ENCODE data around the gene GAL3ST3. TPM values are rescaled to one million over a fixed set of nuclear protein-coding genes. Genes with fewer than 3 reads are reported as not detected.

GAL3ST3 gene
- total and polyA plus RNA-seq, 7 donors: 0.04 TPM; not detected in 6

DNA sequence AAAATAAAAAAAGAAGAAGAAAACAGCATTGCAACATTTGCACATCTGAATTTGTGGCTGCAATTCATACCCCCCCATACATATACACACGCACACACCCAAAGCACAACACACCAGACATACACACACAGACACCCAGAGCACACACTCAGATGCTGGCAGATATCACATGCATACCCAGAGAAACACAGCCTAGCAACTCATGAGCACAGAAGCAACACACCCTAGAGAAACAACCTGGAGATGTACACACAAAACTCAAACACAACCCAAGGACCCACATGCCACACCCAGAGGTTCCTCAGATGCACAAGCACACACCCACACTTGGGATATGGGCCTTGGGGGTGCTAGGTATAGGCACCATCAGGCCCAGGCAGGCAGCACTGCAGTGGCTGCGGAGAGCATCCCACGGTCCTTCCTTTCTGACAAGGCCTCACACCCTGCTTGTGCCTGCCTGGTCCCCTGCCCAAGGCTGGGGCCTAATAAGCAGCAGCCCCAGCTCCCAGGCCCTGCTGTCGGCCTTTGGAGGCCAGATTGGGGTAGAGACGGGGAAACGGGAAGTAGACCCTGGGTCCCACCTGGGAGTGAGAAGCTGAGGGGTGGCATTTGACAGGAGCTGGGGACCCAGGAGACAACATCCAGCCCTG is 34.0 kb downstream of the GAL3ST3 start:
- WGBS, 2 donors: 91 to 93% methylated on average over 6 of the region's 6 CpGs

DNA sequence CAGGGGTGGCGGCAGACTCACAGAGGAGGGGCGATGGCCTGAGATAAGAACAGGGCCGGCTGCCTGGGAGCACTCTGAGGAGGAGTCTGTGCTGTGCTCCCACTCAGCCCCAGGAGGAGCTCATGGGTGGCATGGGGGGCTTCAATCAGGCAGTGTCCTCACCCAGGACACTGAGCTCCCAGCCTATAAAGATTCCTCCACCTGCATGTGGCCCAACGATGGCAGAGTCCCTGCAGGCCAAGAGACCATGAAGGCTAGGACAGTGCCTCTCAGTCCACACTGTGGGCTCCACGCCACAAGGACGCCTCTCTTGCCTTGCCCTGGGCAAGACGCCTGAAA is 35.2 kb downstream of the GAL3ST3 start:
- peaks cover 0 to 11% (median 8%) of the 10 kb centered on the region in 4 donors for H3K4me1 ChIP-seq
- no peaks in the 10 kb centered on the region for H3K9me3 ChIP-seq
- 59 to 80% methylated on average over 7 of the region's 7 CpGs for WGBS, 2 donors
- TF ChIP-seq EP300 (IDR thresholded peaks at IDR 0.05) (no peak), POLR2A (IDR thresholded peaks at IDR 0.05) (no peak), POLR2AphosphoS5 (IDR thresholded peaks at IDR 0.05) (no peak)
- TF ChIP-seq, protein P1, sequence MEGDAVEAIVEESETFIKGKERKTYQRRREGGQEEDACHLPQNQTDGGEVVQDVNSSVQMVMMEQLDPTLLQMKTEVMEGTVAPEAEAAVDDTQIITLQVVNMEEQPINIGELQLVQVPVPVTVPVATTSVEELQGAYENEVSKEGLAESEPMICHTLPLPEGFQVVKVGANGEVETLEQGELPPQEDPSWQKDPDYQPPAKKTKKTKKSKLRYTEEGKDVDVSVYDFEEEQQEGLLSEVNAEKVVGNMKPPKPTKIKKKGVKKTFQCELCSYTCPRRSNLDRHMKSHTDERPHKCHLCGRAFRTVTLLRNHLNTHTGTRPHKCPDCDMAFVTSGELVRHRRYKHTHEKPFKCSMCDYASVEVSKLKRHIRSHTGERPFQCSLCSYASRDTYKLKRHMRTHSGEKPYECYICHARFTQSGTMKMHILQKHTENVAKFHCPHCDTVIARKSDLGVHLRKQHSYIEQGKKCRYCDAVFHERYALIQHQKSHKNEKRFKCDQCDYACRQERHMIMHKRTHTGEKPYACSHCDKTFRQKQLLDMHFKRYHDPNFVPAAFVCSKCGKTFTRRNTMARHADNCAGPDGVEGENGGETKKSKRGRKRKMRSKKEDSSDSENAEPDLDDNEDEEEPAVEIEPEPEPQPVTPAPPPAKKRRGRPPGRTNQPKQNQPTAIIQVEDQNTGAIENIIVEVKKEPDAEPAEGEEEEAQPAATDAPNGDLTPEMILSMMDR (IDR thresholded peaks at IDR 0.05): no peak
- H3K36me3 ChIP-seq: no peaks in the 10 kb centered on the region
- H3K27me3 ChIP-seq: peaks cover 15 to 29% (median 27%) of the 10 kb centered on the region in 3 donors
- no peak for DNase-seq
- intact Hi-C loops (cut with DNase I): no loop called here
- no peak overlapping the region for H3K4me3 ChIP-seq
- no peak overlapping the region for H3K27ac ChIP-seq

More for the DNA sequence above, 34.0 kb downstream of the GAL3ST3 start:
- Histone ChIP-seq H3K36me3 (no peaks in the 10 kb centered on the region), H3K9me3 (no peaks in the 10 kb centered on the region), H3K4me3 (no peak overlapping the region), H3K27ac (no peak overlapping the region), H3K27me3 (peaks cover 15 to 29% (median 27%) of the 10 kb centered on the region in 3 donors), H3K4me1 (peaks cover 0 to 11% (median 8%) of the 10 kb centered on the region in 4 donors)
- intact Hi-C loops (cut with DNase I): no loop called here
- no peak for TF ChIP-seq POLR2A (IDR thresholded peaks at IDR 0.05)
- no peak for TF ChIP-seq EP300 (IDR thresholded peaks at IDR 0.05)
- no peak for TF ChIP-seq POLR2AphosphoS5 (IDR thresholded peaks at IDR 0.05)
- TF ChIP-seq, protein P1 (IDR thresholded peaks at IDR 0.05): no peak
- no peak for DNase-seq

DNA sequence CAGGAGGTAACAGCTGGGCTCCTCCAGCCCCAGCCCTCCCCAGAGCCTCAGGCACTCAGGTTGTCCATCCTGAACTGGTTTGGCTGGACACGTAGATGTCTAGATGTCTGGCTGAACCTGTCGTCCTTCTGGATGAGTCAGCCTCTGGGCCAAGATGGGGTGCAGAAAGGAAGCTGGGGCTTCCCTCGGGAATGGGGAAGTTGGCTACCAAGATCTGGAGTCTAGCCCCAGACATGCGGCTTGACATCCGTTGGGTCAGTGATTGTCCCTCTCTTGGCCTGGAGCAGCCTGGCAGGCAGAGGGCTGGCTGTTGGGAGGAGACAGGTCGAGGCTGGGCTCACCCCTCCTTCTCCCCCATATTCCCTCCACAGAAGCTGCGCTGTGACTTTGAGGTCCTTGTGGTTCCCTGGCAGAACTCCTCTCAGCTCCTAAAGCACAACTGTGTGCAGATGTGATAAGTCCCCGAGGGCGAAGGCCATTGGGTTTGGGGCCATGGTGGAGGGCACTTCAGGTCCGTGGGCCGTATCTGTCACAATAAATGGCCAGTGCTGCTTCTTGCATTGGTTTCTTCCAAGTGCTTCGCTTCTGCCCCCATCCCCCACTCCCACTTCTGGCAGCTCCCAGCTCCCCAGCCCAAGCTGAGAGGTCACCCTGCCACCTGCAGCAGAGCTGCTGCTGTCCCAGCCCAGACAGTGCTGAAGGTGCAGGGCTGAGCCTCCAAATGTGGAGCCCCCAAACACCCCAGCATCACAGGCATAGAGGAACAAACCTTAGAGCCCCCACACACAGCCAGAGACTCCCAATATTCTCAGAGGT is 35.8 kb downstream of the GAL3ST3 start:
- 50 to 52% methylated on average over 12 of the region's 12 CpGs for WGBS, 2 donors
- DNase-seq: no peak
- Histone ChIP-seq H3K4me1 (peaks cover 0 to 11% (median 8%) of the 10 kb centered on the region in 4 donors), H3K36me3 (no peaks in the 10 kb centered on the region), H3K4me3 (no peak overlapping the region), H3K9me3 (no peaks in the 10 kb centered on the region), H3K27me3 (peaks cover 15 to 29% (median 27%) of the 10 kb centered on the region in 3 donors), H3K27ac (no peak overlapping the region)
- no peak for TF ChIP-seq EP300 (IDR thresholded peaks at IDR 0.05)
- no peak for TF ChIP-seq POLR2AphosphoS5 (IDR thresholded peaks at IDR 0.05)
- TF ChIP-seq, protein P1 (IDR thresholded peaks at IDR 0.05): no peak
- no peak for TF ChIP-seq POLR2A (IDR thresholded peaks at IDR 0.05)
- intact Hi-C loops (cut with DNase I): no loop called here

DNA sequence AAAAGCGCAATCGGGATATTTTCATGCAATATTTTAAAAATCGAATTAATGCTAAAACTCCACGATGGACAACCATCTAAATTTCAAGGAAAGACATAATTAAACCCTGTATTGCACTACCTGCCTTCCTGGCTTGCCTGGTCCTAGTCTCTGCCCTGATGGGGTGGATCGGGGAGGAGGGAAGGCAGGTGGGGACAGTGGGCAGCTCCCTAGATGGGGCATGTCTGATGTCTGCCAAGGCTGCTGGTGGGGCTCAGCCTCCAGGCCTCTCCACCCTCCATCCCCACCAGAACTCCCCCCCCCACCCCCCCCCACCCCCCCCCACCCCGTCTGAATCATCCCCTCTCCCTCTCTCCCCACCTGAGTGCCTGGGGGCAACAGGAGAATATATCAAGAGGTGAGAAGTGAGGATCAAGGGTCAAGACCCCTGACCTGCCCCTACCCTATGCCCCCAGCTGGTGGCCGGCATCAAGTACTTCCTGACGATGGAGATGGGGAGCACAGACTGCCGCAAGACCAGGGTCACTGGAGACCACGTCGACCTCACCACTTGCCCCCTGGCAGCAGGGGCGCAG is 36.5 kb downstream of the GAL3ST3 start:
- H3K27ac ChIP-seq: no peak overlapping the region

More for the DNA sequence above, 36.5 kb downstream of the GAL3ST3 start:
- no peak for TF ChIP-seq POLR2AphosphoS5 (IDR thresholded peaks at IDR 0.05)
- TF ChIP-seq POLR2A (IDR thresholded peaks at IDR 0.05): no peak
- no peak for TF ChIP-seq EP300 (IDR thresholded peaks at IDR 0.05)
- TF ChIP-seq, protein P1 (IDR thresholded peaks at IDR 0.05): no peak
- Histone ChIP-seq H3K4me3 (peak overlapping the region in 1 of 4 donors; percentile 7), H3K36me3 (no peaks in the 10 kb centered on the region), H3K9me3 (no peaks in the 10 kb centered on the region), H3K27me3 (peaks cover 15 to 29% (median 27%) of the 10 kb centered on the region in 3 donors), H3K4me1 (peaks cover 0 to 11% (median 8%) of the 10 kb centered on the region in 4 donors)
- intact Hi-C loops (cut with DNase I): no loop called here
- WGBS, 2 donors: 50 to 63% methylated on average over 11 to 12 of the region's 12 CpGs
- no peak for DNase-seq

Data from sigmoid colon (tissue), 7 donors.